ENCODE results near the gene TENM4. TPM values are rescaled to one million over a fixed set of nuclear protein-coding genes. Genes with fewer than 3 reads are reported as not detected.

The TENM4 gene
- total and polyA plus RNA-seq, 4 donors: 0.02 to 0.33 (median 0.14) TPM

- Histone ChIP-seq H3K27ac (ENCODE audit: low read depth in 1 of 2, low read length in 2 of 2) (no peak overlapping the region), H3K4me3 (ENCODE audit: low read depth in 1 of 3, low read length in 3 of 3) (no peak overlapping the region), H3K9me3 (ENCODE audit: control insufficient read depth in 4 of 4, low read length in 3 of 4) (no peaks in the 10 kb centered on the region), H3K4me1 (ENCODE audit: control insufficient read depth in 4 of 4, insufficient read depth in 4 of 4, low read length in 3 of 4) (no peaks in the 10 kb centered on the region), H3K9ac (ENCODE audit: low read depth in 1 of 2, low read length in 2 of 2) (no peak overlapping the region), H3K27me3 (ENCODE audit: control insufficient read depth in 4 of 4, insufficient read depth in 4 of 4, low read length in 3 of 4) (no peaks in the 10 kb centered on the region), H3K36me3 (ENCODE audit: control insufficient read depth in 4 of 4, insufficient read depth in 3 of 4, low read depth in 1 of 4, low read length in 3 of 4) (no peaks in the 10 kb centered on the region)
- WGBS: 82% methylated on average over 7 of the region's 7 CpGs
- TF ChIP-seq HNF4G (IDR thresholded peaks at IDR 0.05) (no peak), ATF3 (IDR thresholded peaks at IDR 0.05) (no peak), FOXA2 (IDR thresholded peaks at IDR 0.05) (no peak), RAD21 (IDR thresholded peaks at IDR 0.05) (peak; percentile 53 to 66), CTCF (IDR thresholded peaks at IDR 0.05; ENCODE audit: low read depth, low read length, missing input control) (peak; percentile 28), NR2F2 (IDR thresholded peaks at IDR 0.05) (no peak), MAX (IDR thresholded peaks at IDR 0.05) (no peak)
- no peak for DNase-seq (ENCODE audit: low spot score)
Observed at GRCh38 chr11:78832226-78832947, 608.4 kb downstream of the TENM4 start.

- Histone ChIP-seq H3K27ac (ENCODE audit: low read depth in 1 of 2, low read length in 2 of 2) (no peak overlapping the region), H3K4me1 (ENCODE audit: control insufficient read depth in 4 of 4, insufficient read depth in 4 of 4, low read length in 3 of 4) (no peaks in the 10 kb centered on the region), H3K27me3 (ENCODE audit: control insufficient read depth in 4 of 4, insufficient read depth in 4 of 4, low read length in 3 of 4) (no peaks in the 10 kb centered on the region), H3K9me3 (ENCODE audit: control insufficient read depth in 4 of 4, low read length in 3 of 4) (no peaks in the 10 kb centered on the region), H3K4me3 (ENCODE audit: low read depth in 1 of 3, low read length in 3 of 3) (no peak overlapping the region), H3K9ac (ENCODE audit: low read depth in 1 of 2, low read length in 2 of 2) (no peak overlapping the region), H3K36me3 (ENCODE audit: control insufficient read depth in 4 of 4, insufficient read depth in 3 of 4, low read depth in 1 of 4, low read length in 3 of 4) (no peaks in the 10 kb centered on the region)
- no peak for DNase-seq (ENCODE audit: low spot score)
- no peak for TF ChIP-seq FOXA2 (IDR thresholded peaks at IDR 0.05)
- TF ChIP-seq YY1 (IDR thresholded peaks at IDR 0.05): no peak
- TF ChIP-seq CTCF (IDR thresholded peaks at IDR 0.05; ENCODE audit: low read depth, low read length, missing input control): no peak
- TF ChIP-seq HNF4G (IDR thresholded peaks at IDR 0.05): no peak
- no peak for TF ChIP-seq RAD21 (IDR thresholded peaks at IDR 0.05)
- no peak for TF ChIP-seq RXRA (IDR thresholded peaks at IDR 0.05)
- no peak for TF ChIP-seq ZBTB33 (IDR thresholded peaks at IDR 0.05)
- TF ChIP-seq TAF1 (conservative IDR thresholded peaks at IDR 0.05): no peak
- WGBS: 91% methylated on average over 4 of the region's 4 CpGs
Observed at GRCh38 chr11:78831571-78831970, 609.3 kb downstream of the TENM4 start.
